HEK293 (cell line): ENCODE results near the gene PKD2.

Experiments
- CTCF ChIP-seq: fragments of 450-650 bp; formaldehyde crosslinking; IDR thresholded peaks from 2 replicates; pipeline ENCODE4 v1.5.1; 2016; ENCODE audit warnings: missing biosample characterization, missing genetic modification characterization
- TCF7L2 ChIP-seq: IDR thresholded peaks from 2 replicates; pipeline ENCODE4 v1.6.1; 2011; ENCODE audit warnings: low read depth, mild to moderate bottlenecking, inconsistent platforms, low read length, moderate library complexity, borderline replicate concordance
- ZNF10 ChIP-seq: fragments of 450-650 bp; formaldehyde crosslinking; IDR thresholded peaks from 2 replicates; pipeline ENCODE4 v1.5.1; 2017; ENCODE audit warnings: missing biosample characterization, missing genetic modification characterization
- ZNF148 ChIP-seq: fragments of 450-650 bp; formaldehyde crosslinking; IDR thresholded peaks from 2 replicates; pipeline ENCODE4 v1.5.0; 2017; ENCODE audit warnings: missing biosample characterization, missing genetic modification characterization, borderline replicate concordance
- TF ChIP-seq, protein P1 (sequence below): sonication (generic); formaldehyde crosslinking; IDR thresholded peaks from 2 replicates; pipeline ENCODE4 v1.8.1; 2022; ENCODE audit warnings: mild to moderate bottlenecking, moderate library complexity, missing genetic modification reagents
- TF ChIP-seq, protein P2 (sequence below): fragments of 450-650 bp; formaldehyde crosslinking; IDR thresholded peaks from 2 replicates; pipeline ENCODE4 v1.5.1; 2016; ENCODE audit warnings: missing biosample characterization, missing genetic modification characterization

DNA sequence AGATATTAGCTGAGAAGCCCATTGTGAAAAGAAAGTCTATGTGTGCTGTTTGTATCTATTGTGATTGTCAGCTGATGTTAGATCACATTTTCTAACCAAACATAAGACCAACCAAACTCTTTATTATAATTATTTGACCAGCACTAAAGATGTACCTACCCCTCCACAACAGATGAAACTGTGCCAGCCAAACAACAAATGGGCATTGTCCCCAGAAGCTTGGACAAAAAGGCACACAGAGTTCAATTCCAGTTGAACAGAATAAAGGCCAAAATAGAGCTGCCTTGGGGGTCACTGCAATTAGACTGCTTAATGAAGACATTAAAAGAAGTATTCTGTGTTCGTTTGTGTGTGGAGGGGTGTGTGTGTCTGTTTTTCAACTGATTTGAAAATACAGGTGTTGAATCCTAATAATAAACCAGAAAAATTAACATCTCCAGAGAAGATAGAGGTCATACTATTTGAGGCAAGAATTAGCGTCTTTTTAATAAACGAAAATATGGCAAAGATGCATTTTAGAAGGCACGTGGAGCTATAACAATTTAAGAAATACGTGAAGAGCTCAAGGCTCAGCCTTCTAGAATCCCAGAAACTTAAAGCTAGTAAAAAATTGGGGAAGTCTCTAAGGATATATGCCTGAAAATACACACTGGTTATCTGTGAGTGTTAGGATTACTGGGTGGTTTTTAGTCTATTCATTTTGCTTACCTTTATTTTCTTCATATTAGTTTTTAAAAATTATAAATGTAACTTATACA lies 29.7 kb upstream of the PKD2 start:
- TF ChIP-seq CTCF (no peak), ZNF10 (tag by site-specific recombination) (no peak), TCF7L2 (no peak), ZNF148 (no peak)
- TF ChIP-seq, protein P1, sequence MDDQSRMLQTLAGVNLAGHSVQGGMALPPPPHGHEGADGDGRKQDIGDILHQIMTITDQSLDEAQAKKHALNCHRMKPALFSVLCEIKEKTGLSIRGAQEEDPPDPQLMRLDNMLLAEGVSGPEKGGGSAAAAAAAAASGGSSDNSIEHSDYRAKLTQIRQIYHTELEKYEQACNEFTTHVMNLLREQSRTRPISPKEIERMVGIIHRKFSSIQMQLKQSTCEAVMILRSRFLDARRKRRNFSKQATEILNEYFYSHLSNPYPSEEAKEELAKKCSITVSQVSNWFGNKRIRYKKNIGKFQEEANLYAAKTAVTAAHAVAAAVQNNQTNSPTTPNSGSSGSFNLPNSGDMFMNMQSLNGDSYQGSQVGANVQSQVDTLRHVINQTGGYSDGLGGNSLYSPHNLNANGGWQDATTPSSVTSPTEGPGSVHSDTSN (CRISPR knock-in tag): no peak
- TF ChIP-seq, protein P2, sequence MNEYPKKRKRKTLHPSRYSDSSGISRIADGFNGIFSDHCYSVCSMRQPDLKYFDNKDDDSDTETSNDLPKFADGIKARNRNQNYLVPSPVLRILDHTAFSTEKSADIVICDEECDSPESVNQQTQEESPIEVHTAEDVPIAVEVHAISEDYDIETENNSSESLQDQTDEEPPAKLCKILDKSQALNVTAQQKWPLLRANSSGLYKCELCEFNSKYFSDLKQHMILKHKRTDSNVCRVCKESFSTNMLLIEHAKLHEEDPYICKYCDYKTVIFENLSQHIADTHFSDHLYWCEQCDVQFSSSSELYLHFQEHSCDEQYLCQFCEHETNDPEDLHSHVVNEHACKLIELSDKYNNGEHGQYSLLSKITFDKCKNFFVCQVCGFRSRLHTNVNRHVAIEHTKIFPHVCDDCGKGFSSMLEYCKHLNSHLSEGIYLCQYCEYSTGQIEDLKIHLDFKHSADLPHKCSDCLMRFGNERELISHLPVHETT (tag by site-specific recombination): no peak
